WTC11 (cell line): ENCODE measurements around the gene FHIT. TPM values are rescaled to one million over a fixed set of nuclear protein-coding genes. Genes with fewer than 3 reads are reported as not detected.
A peak's percentile ranks its signal among the peaks of the same experiment; 100 is the strongest.
"Not testable (repeated sequence)": the region's sequence is repeated elsewhere in the genome, so short reads cannot be mapped to it uniquely, and the experiment has no call there.

Source experiments
- ATAC-seq: fragments of 200-7000 bp; cut with Tn5 transposase; 2 replicates; pipeline ENCODE4 v1.10.0; 2021; ENCODE audit warnings: mild to moderate bottlenecking, moderate library complexity
- CTCF ChIA-PET: fragments of 300-600 bp; sonication (Branson Sonifier 250); formaldehyde crosslinking; loops from one replicate; lab custom pipeline; 2021; ENCODE audit warnings: antibody characterized with exemption; lab: Charles Lee
- POLR2A ChIA-PET: fragments of 350-600 bp; sonication (Branson Sonifier 250); formaldehyde crosslinking; loops from one replicate; lab custom pipeline; 2021; ENCODE audit warnings: antibody characterized with exemption; lab: Charles Lee
- DNase-seq: peaks from one replicate; pipeline ENCODE4 v3.0.0; 2021; ENCODE audit warnings: low spot score
- H3K27ac Mint-ChIP-seq: 2 replicates; pipeline ENCODE4 v1.8.0; 2021; ENCODE audit warnings: mixed read lengths
- H3K27me3 Mint-ChIP-seq: 2 replicates; pipeline ENCODE4 v1.8.0; 2021; ENCODE audit warnings: low read depth, mild to moderate bottlenecking, moderate library complexity, mixed read lengths
- H3K36me3 Mint-ChIP-seq: 2 replicates; pipeline ENCODE4 v1.8.0; 2021; ENCODE audit warnings: mixed read lengths
- H3K4me1 Mint-ChIP-seq: 2 replicates; pipeline ENCODE4 v1.8.0; 2022; ENCODE audit warnings: mixed read lengths
- H3K4me3 Mint-ChIP-seq: 2 replicates; pipeline ENCODE4 v1.8.0; 2021; ENCODE audit warnings: mild to moderate bottlenecking, moderate library complexity, mixed read lengths
- H3K9me3 Mint-ChIP-seq: 2 replicates; pipeline ENCODE4 v1.8.0; 2021; ENCODE audit warnings: mixed read lengths
- ATF3 ChIP-seq: sonication (generic); formaldehyde crosslinking; conservative IDR thresholded peaks from 2 replicates; pipeline ENCODE4 v1.8.1; 2022; ENCODE audit warnings: mild to moderate bottlenecking, missing genetic modification reagents
- CREB1 ChIP-seq: sonication (generic); formaldehyde crosslinking; IDR thresholded peaks from 2 replicates; pipeline ENCODE4 v1.8.0; 2023; ENCODE audit warnings: mild to moderate bottlenecking, missing genetic modification reagents
- NFYB ChIP-seq: sonication (generic); formaldehyde crosslinking; conservative IDR thresholded peaks from 2 replicates; pipeline ENCODE4 v1.8.0; 2022; ENCODE audit warnings: low read depth, missing genetic modification reagents
- TEAD1 ChIP-seq: sonication (generic); formaldehyde crosslinking; IDR thresholded peaks from 2 replicates; pipeline ENCODE4 v1.8.0; 2022; ENCODE audit warnings: mild to moderate bottlenecking, missing genetic modification reagents
- ZMAT4 ChIP-seq: fragments of 250-450 bp; sonication (Bioruptor Pico); IDR thresholded peaks from 2 replicates; pipeline ENCODE4 v1.9.0; 2021; ENCODE audit warnings: mild to moderate bottlenecking
- ZNF219 ChIP-seq: sonication (generic); formaldehyde crosslinking; IDR thresholded peaks from 2 replicates; pipeline ENCODE4 v1.8.0; 2023; ENCODE audit warnings: missing genetic modification reagents, mild to moderate bottlenecking, borderline replicate concordance
- ZNF671 ChIP-seq: fragments of 250-450 bp; sonication (Bioruptor Pico); IDR thresholded peaks from 2 replicates; pipeline ENCODE4 v1.8.0; 2021; ENCODE audit warnings: mild to moderate bottlenecking
- total RNA-seq: library from RNA; stranded (reverse); gene quantifications from 3 replicates; pipeline ENCODE4 v1.2.3, GENCODE V29; 2021
- TF ChIP-seq, protein P1 (sequence below): sonication (generic); formaldehyde crosslinking; IDR thresholded peaks from 2 replicates; pipeline ENCODE4 v1.8.1; 2023; ENCODE audit warnings: mild to moderate bottlenecking, missing genetic modification reagents, moderate library complexity
- TF ChIP-seq, protein P2 (sequence below): fragments of 250-450 bp; sonication (Bioruptor Pico); IDR thresholded peaks from 2 replicates; pipeline ENCODE4 v1.8.0; 2021; ENCODE audit warnings: mild to moderate bottlenecking
- TF ChIP-seq, protein P3 (sequence below): sonication (generic); formaldehyde crosslinking; IDR thresholded peaks from 2 replicates; pipeline ENCODE4 v1.8.1; 2023; ENCODE audit warnings: mild to moderate bottlenecking, missing genetic modification reagents, borderline replicate concordance
- TF ChIP-seq, protein P4 (sequence below): sonication (generic); formaldehyde crosslinking; IDR thresholded peaks from 2 replicates; pipeline ENCODE4 v1.8.1; 2022; ENCODE audit warnings: mild to moderate bottlenecking, moderate library complexity, missing genetic modification reagents

Gene FHIT
- total RNA-seq, 1 experiment from 2014 or later: 2.6 TPM

DNA sequence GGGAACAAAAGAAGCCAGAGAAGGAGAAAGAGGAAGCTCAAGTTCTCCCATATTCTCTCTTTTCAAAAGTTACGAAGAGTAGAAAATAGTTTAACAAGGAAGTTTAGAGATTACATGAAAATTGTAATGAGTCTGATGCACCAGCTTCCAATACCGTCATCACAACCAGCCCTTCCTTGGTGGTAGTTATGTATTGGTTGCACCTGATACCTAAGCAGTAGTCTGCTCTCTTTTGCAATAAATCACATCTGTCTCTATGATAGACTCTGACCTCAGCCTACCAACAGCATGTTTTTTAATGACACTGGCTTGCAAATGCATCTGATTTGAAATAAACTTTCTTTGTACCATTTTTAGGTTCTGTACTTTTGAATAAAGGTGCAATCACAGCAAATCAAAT, 575.8 kb downstream of the FHIT start (continued):
- TF ChIP-seq, protein P1, sequence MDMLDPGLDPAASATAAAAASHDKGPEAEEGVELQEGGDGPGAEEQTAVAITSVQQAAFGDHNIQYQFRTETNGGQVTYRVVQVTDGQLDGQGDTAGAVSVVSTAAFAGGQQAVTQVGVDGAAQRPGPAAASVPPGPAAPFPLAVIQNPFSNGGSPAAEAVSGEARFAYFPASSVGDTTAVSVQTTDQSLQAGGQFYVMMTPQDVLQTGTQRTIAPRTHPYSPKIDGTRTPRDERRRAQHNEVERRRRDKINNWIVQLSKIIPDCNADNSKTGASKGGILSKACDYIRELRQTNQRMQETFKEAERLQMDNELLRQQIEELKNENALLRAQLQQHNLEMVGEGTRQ: no peak
- TF ChIP-seq TEAD1 (CRISPR knock-in tag): no peak

- ATAC-seq: no peak
- no peak for DNase-seq
- Mint-ChIP-seq H3K36me3 (peaks cover 9% of the 10 kb centered on the region), H3K27me3 (no peaks in the 10 kb centered on the region), H3K4me3 (no peak overlapping the region), H3K27ac (no peak overlapping the region), H3K4me1 (peaks cover 53% of the 10 kb centered on the region), H3K9me3 (peaks cover 6% of the 10 kb centered on the region)
- no peak for TF ChIP-seq NFYB (CRISPR knock-in tag)
- no peak for TF ChIP-seq ZNF219 (CRISPR knock-in tag)
- TF ChIP-seq ATF3: no peak
- TF ChIP-seq CREB1 (CRISPR knock-in tag): no peak
- TF ChIP-seq, protein P2, sequence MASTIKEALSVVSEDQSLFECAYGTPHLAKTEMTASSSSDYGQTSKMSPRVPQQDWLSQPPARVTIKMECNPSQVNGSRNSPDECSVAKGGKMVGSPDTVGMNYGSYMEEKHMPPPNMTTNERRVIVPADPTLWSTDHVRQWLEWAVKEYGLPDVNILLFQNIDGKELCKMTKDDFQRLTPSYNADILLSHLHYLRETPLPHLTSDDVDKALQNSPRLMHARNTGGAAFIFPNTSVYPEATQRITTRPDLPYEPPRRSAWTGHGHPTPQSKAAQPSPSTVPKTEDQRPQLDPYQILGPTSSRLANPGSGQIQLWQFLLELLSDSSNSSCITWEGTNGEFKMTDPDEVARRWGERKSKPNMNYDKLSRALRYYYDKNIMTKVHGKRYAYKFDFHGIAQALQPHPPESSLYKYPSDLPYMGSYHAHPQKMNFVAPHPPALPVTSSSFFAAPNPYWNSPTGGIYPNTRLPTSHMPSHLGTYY (CRISPR knock-in tag): no peak
- no peak for TF ChIP-seq ZNF671 (CRISPR knock-in tag)
- CTCF ChIA-PET: no interaction called here
- POLR2A ChIA-PET: no interaction called here
Observed at GRCh38 chr3:60674870-60675269, 576.4 kb downstream of the FHIT start.

- H3K9me3 Mint-ChIP-seq: peaks cover 6% of the 10 kb centered on the region
- CTCF ChIA-PET: no interaction called here
- H3K27me3 Mint-ChIP-seq: no peaks in the 10 kb centered on the region
- no peak for DNase-seq
- no peak overlapping the region; the same call in 1 of the 2 replicates for H3K27ac Mint-ChIP-seq
- TF ChIP-seq, protein P3, sequence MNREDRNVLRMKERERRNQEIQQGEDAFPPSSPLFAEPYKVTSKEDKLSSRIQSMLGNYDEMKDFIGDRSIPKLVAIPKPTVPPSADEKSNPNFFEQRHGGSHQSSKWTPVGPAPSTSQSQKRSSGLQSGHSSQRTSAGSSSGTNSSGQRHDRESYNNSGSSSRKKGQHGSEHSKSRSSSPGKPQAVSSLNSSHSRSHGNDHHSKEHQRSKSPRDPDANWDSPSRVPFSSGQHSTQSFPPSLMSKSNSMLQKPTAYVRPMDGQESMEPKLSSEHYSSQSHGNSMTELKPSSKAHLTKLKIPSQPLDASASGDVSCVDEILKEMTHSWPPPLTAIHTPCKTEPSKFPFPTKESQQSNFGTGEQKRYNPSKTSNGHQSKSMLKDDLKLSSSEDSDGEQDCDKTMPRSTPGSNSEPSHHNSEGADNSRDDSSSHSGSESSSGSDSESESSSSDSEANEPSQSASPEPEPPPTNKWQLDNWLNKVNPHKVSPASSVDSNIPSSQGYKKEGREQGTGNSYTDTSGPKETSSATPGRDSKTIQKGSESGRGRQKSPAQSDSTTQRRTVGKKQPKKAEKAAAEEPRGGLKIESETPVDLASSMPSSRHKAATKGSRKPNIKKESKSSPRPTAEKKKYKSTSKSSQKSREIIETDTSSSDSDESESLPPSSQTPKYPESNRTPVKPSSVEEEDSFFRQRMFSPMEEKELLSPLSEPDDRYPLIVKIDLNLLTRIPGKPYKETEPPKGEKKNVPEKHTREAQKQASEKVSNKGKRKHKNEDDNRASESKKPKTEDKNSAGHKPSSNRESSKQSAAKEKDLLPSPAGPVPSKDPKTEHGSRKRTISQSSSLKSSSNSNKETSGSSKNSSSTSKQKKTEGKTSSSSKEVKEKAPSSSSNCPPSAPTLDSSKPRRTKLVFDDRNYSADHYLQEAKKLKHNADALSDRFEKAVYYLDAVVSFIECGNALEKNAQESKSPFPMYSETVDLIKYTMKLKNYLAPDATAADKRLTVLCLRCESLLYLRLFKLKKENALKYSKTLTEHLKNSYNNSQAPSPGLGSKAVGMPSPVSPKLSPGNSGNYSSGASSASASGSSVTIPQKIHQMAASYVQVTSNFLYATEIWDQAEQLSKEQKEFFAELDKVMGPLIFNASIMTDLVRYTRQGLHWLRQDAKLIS (CRISPR knock-in tag): no peak
- TF ChIP-seq, protein P4, sequence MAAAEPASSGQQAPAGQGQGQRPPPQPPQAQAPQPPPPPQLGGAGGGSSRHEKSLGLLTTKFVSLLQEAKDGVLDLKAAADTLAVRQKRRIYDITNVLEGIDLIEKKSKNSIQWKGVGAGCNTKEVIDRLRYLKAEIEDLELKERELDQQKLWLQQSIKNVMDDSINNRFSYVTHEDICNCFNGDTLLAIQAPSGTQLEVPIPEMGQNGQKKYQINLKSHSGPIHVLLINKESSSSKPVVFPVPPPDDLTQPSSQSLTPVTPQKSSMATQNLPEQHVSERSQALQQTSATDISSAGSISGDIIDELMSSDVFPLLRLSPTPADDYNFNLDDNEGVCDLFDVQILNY (CRISPR knock-in tag): no peak
- POLR2A ChIA-PET: no interaction called here
- peaks cover 9% of the 10 kb centered on the region for H3K36me3 Mint-ChIP-seq
- ATAC-seq: no peak
- H3K4me1 Mint-ChIP-seq: peaks cover 58% of the 10 kb centered on the region
- H3K4me3 Mint-ChIP-seq: no peak overlapping the region
Observed at GRCh38 chr3:60673123-60673522, 578.1 kb downstream of the FHIT start.

DNA sequence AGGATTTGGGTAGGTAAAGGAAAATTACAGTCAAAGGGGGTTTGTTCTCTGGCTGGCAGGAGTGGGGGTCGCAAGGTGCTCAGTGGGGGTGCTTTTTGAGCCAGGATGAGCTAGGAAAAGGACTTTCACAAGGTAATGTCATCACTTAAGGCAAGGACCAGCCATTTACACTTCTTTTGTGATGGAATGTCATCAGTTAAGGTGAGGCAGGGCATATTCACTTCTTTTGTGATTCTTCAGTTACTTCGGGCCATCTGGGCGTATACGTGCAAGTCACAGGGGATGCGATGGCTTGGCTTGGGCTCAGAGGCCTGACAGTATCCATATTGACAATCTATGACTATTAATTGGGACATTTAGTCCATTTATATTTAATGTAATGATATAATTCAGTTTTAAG, 578.9 kb downstream of the FHIT start:
- CTCF ChIA-PET, H3K27me3 Mint-ChIP-seq, H3K4me3 Mint-ChIP-seq, ATAC-seq, POLR2A ChIA-PET, DNase-seq: not testable (repeated sequence)
- peaks cover 61% of the 10 kb centered on the region for H3K4me1 Mint-ChIP-seq
- peaks cover 11% of the 10 kb centered on the region for H3K9me3 Mint-ChIP-seq
- peak overlapping the region; percentile 94 for H3K27ac Mint-ChIP-seq
- TF ChIP-seq ZMAT4 (CRISPR knock-in tag): peak; percentile 86; the same call in 1 of the 2 replicates
- TF ChIP-seq TEAD1 (CRISPR knock-in tag): peak; percentile 43; the same call in 1 of the 2 replicates
- peaks cover 16% of the 10 kb centered on the region for H3K36me3 Mint-ChIP-seq
